DOHH2 (cell line): ENCODE data around the gene ZFAND2A.

Experiments used
- H3F3A ChIP-seq: fragments of 200-600 bp; sonication (generic), shearing (Covaris generic); 2 replicates; pipeline ENCODE4 v1.6.0; 2016; ENCODE audit warnings: antibody characterized with exemption, mild to moderate bottlenecking; ENCODE audit not compliant: control insufficient read depth, insufficient read depth
- H3K27ac ChIP-seq: fragments of 200-600 bp; sonication (generic); 2 replicates; pipeline ENCODE4 v1.5.1; 2014; ENCODE audit warnings: low read depth, mild to moderate bottlenecking, low read length, moderate library complexity
- H3K27me3 ChIP-seq: fragments of 200-600 bp; sonication (generic); 2 replicates; pipeline ENCODE4 v1.6.1; 2014; ENCODE audit warnings: mild to moderate bottlenecking, low read length, mixed read lengths; ENCODE audit not compliant: control insufficient read depth
- H3K36me3 ChIP-seq: fragments of 200-600 bp; sonication (generic); 2 replicates; pipeline ENCODE4 v1.6.1; 2014; ENCODE audit warnings: mild to moderate bottlenecking, low read length, moderate library complexity, mixed read lengths; ENCODE audit not compliant: control insufficient read depth
- H3K4me1 ChIP-seq: fragments of 200-600 bp; sonication (generic); 2 replicates; pipeline ENCODE4 v1.6.1; 2014; ENCODE audit warnings: mild to moderate bottlenecking, low read length, mixed read lengths; ENCODE audit not compliant: control insufficient read depth
- H3K4me2 ChIP-seq: fragments of 200-600 bp; sonication (generic); 2 replicates; pipeline ENCODE4 v1.6.0; 2014; ENCODE audit warnings: mild to moderate bottlenecking, low read length, moderate library complexity
- H3K4me3 ChIP-seq: fragments of 200-600 bp; sonication (generic); 2 replicates; pipeline ENCODE4 v1.5.1; 2014; ENCODE audit warnings: mild to moderate bottlenecking, low read length, mixed read lengths
- H3K79me2 ChIP-seq: fragments of 200-600 bp; sonication (generic); 2 replicates; pipeline ENCODE4 v1.6.1; 2014; ENCODE audit warnings: mild to moderate bottlenecking, low read length, mixed read lengths; ENCODE audit not compliant: control insufficient read depth
- H3K9me2 ChIP-seq: fragments of 200-600 bp; sonication (generic); replicated peaks from 2 replicates; pipeline ENCODE4 v1.6.1; 2014; ENCODE audit warnings: mild to moderate bottlenecking, low read length, mixed read lengths; ENCODE audit not compliant: control insufficient read depth
- H3K9me3 ChIP-seq: fragments of 200-600 bp; sonication (generic); 2 replicates; pipeline ENCODE4 v1.6.1; 2014; ENCODE audit warnings: antibody characterized with exemption, low read length, mixed read lengths; ENCODE audit not compliant: control insufficient read depth, insufficient read depth
- H4K20me1 ChIP-seq: fragments of 200-600 bp; sonication (generic); 2 replicates; pipeline ENCODE4 v1.6.0; 2014; ENCODE audit warnings: low read depth, mild to moderate bottlenecking, antibody characterized with exemption, low read length, moderate library complexity; ENCODE audit not compliant: control insufficient read depth, insufficient read depth
- CTCF ChIP-seq: fragments of 200-600 bp; sonication (generic); IDR thresholded peaks from one replicate; pipeline ENCODE4 v1.5.1; 2014; ENCODE audit warnings: antibody characterized with exemption, mild to moderate bottlenecking, low read depth, low read length; ENCODE audit not compliant: poor library complexity, severe bottlenecking
- EZH2phosphoT487 ChIP-seq: fragments of 200-600 bp; sonication (generic); IDR thresholded peaks from 2 replicates; pipeline ENCODE4 v1.6.1; 2017; ENCODE audit warnings: borderline replicate concordance, mild to moderate bottlenecking, antibody characterized with exemption, low read length, moderate library complexity, mixed read lengths

The ZFAND2A gene

GRCh38 chr7:1181640-1182039, 21.6 kb upstream of the ZFAND2A start:
- no peaks in the 10 kb centered on the region for H3F3A ChIP-seq
- no peaks in the 10 kb centered on the region for H3K9me2 ChIP-seq
- no peak overlapping the region for H3K4me3 ChIP-seq
- H3K4me2 ChIP-seq = no peak overlapping the region
- no peaks in the 10 kb centered on the region for H3K9me3 ChIP-seq
- no peaks in the 10 kb centered on the region for H3K79me2 ChIP-seq
- H4K20me1 ChIP-seq = no peaks in the 10 kb centered on the region
- TF ChIP-seq EZH2phosphoT487 = no peak
- no peak for TF ChIP-seq CTCF
- no peaks in the 10 kb centered on the region for H3K36me3 ChIP-seq
- H3K4me1 ChIP-seq = peaks cover 3% of the 10 kb centered on the region
- H3K27me3 ChIP-seq = peaks cover 5% of the 10 kb centered on the region; the same call in 1 of the 2 replicates
- no peak overlapping the region for H3K27ac ChIP-seq

DNA sequence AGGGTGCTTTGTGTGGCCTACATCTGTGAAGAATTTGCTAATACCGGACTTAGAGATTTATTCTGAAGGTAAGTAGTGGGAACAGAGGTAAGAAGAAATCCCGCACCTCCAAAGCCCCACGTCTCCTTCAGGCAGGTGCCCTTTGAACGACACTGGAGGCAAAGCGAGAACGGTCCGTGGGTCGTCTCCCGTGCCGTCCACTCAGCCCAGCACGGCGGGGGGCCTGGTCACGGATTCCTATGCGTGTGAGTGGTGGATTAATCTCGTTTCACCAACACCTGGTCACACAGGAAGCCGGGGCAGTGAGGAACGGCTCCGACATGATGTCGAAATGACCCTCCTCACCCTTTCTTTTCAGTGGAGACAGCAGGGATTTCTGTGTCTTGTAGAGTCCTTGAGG, 21.0 kb upstream of the ZFAND2A start:
- H3K27me3 ChIP-seq = peaks cover 5% of the 10 kb centered on the region; the same call in 1 of the 2 replicates
- no peaks in the 10 kb centered on the region for H3K36me3 ChIP-seq
- no peak for TF ChIP-seq CTCF
- TF ChIP-seq EZH2phosphoT487 = no peak
- no peak overlapping the region for H3K4me2 ChIP-seq
- no peak overlapping the region for H3K27ac ChIP-seq
- peaks cover 10% of the 10 kb centered on the region for H3K4me1 ChIP-seq
- H4K20me1 ChIP-seq = no peaks in the 10 kb centered on the region
- H3K79me2 ChIP-seq = no peaks in the 10 kb centered on the region
- no peaks in the 10 kb centered on the region for H3F3A ChIP-seq
- H3K4me3 ChIP-seq = no peak overlapping the region
- no peaks in the 10 kb centered on the region for H3K9me3 ChIP-seq
- H3K9me2 ChIP-seq = no peaks in the 10 kb centered on the region

- Histone ChIP-seq H3K4me1 (peaks cover 15% of the 10 kb centered on the region), H3K79me2 (no peaks in the 10 kb centered on the region), H3K27ac (no peak overlapping the region), H3K27me3 (peaks cover 5% of the 10 kb centered on the region; the same call in 1 of the 2 replicates), H3K4me2 (peak overlapping the region; percentile 95), H3K9me2 (no peaks in the 10 kb centered on the region), H4K20me1 (no peaks in the 10 kb centered on the region), H3K4me3 (peak overlapping the region; percentile 75), H3K36me3 (no peaks in the 10 kb centered on the region), H3F3A (no peaks in the 10 kb centered on the region), H3K9me3 (no peaks in the 10 kb centered on the region)
- TF ChIP-seq CTCF (peak; percentile 95), EZH2phosphoT487 (no peak)
Observed at GRCh38 chr7:1176891-1177373, 16.9 kb upstream of the ZFAND2A start.
